ENCODE data around the gene KIAA0408.
A peak's percentile ranks its signal among the peaks of the same experiment; 100 is the strongest.
"Not testable (repeated sequence)": the region's sequence is repeated elsewhere in the genome, so short reads cannot be mapped to it uniquely, and the experiment has no call there.

Gene KIAA0408

DNA sequence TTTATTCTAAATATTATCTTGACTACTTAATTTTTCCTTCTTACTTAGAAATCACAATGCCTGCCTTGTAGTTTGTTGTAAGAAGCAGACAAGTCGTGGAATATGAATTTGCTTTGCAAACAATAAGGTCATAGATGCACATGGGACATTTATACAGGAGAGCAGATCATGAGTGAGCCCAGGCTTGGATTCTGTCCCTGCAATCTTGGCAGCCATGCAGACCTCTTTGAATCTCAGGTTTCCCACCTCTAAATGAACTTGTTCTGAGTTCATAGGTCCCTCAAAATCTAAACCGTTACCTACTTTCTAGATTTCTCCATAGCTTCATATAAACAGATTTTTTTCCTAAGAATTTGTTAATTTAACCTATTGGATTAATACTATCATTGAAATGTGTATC, 19.5 kb downstream of the KIAA0408 start:
- TF ChIP-seq, protein P1, sequence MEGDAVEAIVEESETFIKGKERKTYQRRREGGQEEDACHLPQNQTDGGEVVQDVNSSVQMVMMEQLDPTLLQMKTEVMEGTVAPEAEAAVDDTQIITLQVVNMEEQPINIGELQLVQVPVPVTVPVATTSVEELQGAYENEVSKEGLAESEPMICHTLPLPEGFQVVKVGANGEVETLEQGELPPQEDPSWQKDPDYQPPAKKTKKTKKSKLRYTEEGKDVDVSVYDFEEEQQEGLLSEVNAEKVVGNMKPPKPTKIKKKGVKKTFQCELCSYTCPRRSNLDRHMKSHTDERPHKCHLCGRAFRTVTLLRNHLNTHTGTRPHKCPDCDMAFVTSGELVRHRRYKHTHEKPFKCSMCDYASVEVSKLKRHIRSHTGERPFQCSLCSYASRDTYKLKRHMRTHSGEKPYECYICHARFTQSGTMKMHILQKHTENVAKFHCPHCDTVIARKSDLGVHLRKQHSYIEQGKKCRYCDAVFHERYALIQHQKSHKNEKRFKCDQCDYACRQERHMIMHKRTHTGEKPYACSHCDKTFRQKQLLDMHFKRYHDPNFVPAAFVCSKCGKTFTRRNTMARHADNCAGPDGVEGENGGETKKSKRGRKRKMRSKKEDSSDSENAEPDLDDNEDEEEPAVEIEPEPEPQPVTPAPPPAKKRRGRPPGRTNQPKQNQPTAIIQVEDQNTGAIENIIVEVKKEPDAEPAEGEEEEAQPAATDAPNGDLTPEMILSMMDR (IDR thresholded peaks at IDR 0.05; ENCODE audit: borderline replicate concordance, insufficient read depth, low read depth, low read length) = no peak

DNA sequence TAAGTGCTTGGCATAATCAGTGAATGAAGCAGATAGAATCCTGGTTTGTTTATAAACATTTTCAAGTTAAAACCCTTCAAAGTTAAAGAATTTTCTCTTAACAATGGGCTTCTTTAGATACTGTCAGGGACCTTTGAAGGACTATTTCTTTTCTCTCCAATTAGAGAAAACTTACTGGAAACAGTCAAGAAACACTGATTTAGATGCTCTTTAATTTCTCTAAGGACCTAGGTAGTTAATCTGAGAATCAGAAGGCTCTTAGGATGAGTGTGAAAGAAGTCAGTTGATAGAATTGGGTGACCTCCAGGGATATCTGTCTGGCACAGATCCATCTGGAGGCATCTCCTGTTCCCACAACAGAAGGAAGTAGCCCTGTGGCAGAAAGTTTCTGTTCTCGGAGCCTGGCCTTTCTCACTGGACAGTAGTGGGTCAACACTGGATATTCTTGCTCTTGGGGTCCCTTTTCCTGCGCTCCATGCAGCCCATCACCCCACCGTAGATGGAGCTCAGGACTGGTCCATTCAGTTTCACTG, 22.5 kb downstream of the KIAA0408 start:
- TF ChIP-seq, protein P1 (IDR thresholded peaks at IDR 0.05; ENCODE audit: borderline replicate concordance, insufficient read depth, low read depth, low read length) = no peak

More for the DNA sequence above, 19.5 kb downstream of the KIAA0408 start:
- no peak overlapping the region for H3K4me3 ChIP-seq (ENCODE audit: low read depth, low read length)

DNA sequence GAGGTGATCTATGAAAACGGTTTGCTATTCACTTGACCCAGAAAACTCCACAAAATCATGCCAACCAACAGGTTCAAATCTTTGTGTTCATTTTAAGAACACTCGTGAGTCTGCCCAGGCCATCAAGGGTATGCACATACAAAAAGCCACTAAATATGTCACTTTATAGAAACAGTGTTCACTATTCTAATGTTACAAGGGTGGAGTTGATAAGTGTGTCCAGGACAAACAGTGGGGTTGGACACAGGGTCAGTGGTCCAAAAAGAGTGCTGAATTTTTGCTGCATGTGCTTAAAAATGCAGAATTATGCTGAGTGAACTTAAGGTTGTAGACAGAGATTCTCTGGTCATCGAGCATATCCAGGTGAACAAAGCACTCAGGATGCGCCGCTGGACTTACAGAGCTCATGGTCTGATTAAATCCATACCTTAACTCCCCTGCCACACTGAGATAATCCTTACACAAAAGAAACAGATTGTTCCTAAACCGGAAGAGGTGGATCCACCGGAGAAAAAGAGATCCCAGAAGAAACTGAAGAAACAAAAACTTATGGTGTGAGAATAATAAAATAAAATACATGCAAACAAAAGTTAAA, 23.5 kb downstream of the KIAA0408 start:
- no peak overlapping the region for H3K4me3 ChIP-seq (ENCODE audit: low read depth, low read length)
- TF ChIP-seq, protein P1 (IDR thresholded peaks at IDR 0.05; ENCODE audit: borderline replicate concordance, insufficient read depth, low read depth, low read length) = no peak

More for the DNA sequence above, 22.5 kb downstream of the KIAA0408 start:
- H3K4me3 ChIP-seq (ENCODE audit: low read depth, low read length) = no peak overlapping the region

DNA sequence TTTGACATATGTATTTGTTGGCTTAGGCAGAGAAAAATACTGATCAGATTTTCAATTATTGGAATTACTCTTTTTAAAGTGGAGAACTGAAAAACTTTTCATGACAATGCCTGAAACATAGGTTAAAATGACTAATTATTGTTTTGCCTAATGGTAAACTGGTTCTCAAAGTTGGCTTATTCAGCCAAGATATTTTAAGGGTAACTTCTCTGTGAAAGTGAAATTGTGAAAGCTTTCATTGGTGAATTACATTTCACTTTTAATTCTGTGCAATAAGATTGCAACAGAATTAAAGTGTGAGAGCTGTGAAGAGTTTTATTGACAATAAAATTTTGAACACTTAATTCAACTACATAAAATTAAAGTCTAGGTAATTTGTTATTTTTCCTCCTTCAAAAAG, 24.5 kb downstream of the KIAA0408 start:
- H3K4me3 ChIP-seq (ENCODE audit: low read depth, low read length) = no peak overlapping the region
- TF ChIP-seq, protein P1 (IDR thresholded peaks at IDR 0.05; ENCODE audit: borderline replicate concordance, insufficient read depth, low read depth, low read length) = no peak

DNA sequence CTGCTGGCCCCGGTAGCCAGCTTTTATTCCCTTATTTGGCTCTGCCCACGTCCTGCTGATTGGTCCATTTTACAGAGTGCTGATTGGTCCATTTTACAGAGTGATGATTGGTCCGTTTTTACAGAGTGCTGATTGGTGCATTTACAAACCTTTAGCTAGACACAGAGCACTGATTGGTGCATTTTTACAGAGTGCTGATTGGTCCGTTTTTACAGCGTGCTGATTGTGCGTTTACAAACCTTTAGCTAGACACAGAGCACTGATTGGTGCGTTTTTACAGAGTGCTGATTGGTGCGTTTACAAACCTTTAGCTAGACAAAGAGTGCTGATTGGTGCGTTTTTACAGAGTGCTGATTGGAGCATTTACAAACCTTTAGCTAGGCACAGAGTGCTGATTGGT, 30.6 kb downstream of the KIAA0408 start:
- not testable (repeated sequence) for H3K4me3 ChIP-seq (ENCODE audit: low read depth, low read length)

DNA sequence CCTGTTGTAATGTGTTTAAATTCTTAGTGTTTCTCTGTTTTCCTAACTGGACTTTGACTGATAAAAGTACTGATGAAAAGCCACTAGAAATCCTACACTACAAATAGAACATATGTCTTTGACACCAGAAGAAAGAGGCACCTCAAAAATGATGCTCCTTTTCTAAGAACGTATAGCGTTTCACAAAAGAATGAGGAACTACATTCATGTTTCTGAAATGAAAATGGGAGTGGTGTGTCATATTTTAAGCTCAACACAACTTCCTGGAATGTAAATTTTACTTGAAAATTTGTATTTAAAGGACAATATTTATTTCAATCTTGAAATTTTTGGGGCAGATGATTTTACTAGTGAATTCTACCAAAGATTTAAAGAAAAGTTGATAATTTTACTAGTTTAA, 35.3 kb downstream of the KIAA0408 start:
- H3K4me3 ChIP-seq (ENCODE audit: low read depth, low read length) = no peak overlapping the region
- TF ChIP-seq, protein P1 (IDR thresholded peaks at IDR 0.05; ENCODE audit: borderline replicate concordance, insufficient read depth, low read depth, low read length) = no peak

DNA sequence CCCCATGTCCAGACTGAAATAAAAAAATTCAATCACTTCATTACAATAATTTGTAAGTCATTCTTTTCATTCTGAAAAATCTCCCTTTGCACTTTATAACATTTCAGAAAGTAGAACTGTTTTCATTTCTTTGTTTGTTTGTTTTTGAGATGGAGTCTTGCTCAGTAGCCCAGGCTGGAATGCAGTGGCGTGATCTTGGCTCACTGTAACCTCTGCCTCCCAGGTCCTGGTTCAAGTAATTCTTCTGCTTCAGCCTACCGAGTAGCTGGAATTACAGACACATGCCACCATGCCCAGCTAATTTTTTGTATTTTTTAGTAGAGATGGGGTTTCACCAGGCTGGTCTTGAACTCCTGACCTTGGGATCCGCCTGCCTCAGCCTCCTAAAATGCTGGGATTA, 38.0 kb downstream of the KIAA0408 start:
- H3K4me3 ChIP-seq (ENCODE audit: low read depth, low read length) = not testable (repeated sequence)

DNA sequence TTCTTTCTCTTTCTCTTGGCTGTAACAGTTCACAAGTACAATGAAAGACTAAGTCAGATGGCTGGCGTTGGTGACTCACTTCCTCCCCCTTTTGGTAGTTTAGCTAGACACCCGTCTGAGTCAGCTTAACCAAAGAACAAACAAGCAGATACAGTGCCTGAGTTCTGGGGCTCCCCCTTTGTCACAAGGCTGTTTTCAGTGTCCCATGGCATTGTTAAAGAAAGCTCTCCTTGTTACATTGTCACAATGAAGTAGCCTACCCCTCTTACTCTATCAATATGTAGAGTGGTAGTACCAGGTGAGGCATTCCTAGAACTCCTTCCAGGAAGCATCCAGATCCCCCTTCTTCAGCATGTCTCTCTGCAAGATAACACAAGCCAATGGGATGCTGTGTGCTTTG, 38.6 kb downstream of the KIAA0408 start:
- H3K4me3 ChIP-seq (ENCODE audit: low read depth, low read length) = no peak overlapping the region
- TF ChIP-seq, protein P1 (IDR thresholded peaks at IDR 0.05; ENCODE audit: borderline replicate concordance, insufficient read depth, low read depth, low read length) = peak; percentile 46; the same call in 1 of the 2 replicates
